Testis (tissue), 5 donors: ENCODE results near the gene OR52E2. TPM values are rescaled to one million over a fixed set of nuclear protein-coding genes. Genes with fewer than 3 reads are reported as not detected.

Source experiments
- DNase-seq: peaks from one replicate; pipeline ENCODE4 v3.0.0-alpha.2; 2019
- H3K27ac ChIP-seq, 2 donors: fragments of 200-600 bp; sonication (generic); one replicate each; pipeline ENCODE4 v1.5.1; 2019
- H3K27me3 ChIP-seq: fragments of 200-600 bp; sonication (generic); one replicate; pipeline ENCODE4 v1.5.1; 2019
- H3K36me3 ChIP-seq: fragments of 200-600 bp; sonication (generic); one replicate; pipeline ENCODE4 v1.5.1; 2017; ENCODE audit warnings: low read depth; ENCODE audit errors: missing control alignments
- H3K4me1 ChIP-seq: fragments of 200-600 bp; sonication (generic); one replicate; pipeline ENCODE4 v1.5.1; 2019
- H3K4me3 ChIP-seq, 2 donors: fragments of 200-600 bp; sonication (generic); one replicate each; pipeline ENCODE4 v1.5.1; 2017 to 2019
- H3K9me3 ChIP-seq: fragments of 200-600 bp; sonication (generic); one replicate; pipeline ENCODE4 v1.5.1; 2017
- CTCF ChIP-seq, 3 experiments: fragments of 450-650 bp in 2 of 3; fragments of 200-600 bp in 1 of 3; sonication (generic) in 1 of 3; IDR thresholded peaks; one replicate each; pipeline ENCODE4 v1.5.1; 2016 to 2019; ENCODE audit warnings: antibody characterized with exemption in 3 of 3, mild to moderate bottlenecking in 2 of 3, moderate library complexity in 1 of 3
- POLR2A ChIP-seq: fragments of 450-650 bp; IDR thresholded peaks from one replicate; pipeline ENCODE4 v1.6.1; 2017; ENCODE audit warnings: antibody characterized with exemption, mild to moderate bottlenecking, moderate library complexity
- WGBS, 2 donors: methylation state at CpG; one replicate each; pipeline ENCODE4 v1.1.5; 2018; 5-methylcytosine and 5-hydroxymethylcytosine counted together
- intact Hi-C: fragments of 100-400 bp; cut with DNase I; formaldehyde crosslinking; loops from one replicate; pipeline ENCODE4 v1.15.1; 2023; ENCODE audit warnings: low total_unique reads
- long read RNA-seq, 2 donors: transcript quantifications; one replicate each; lab custom pipeline, GENCODE V29; 2026
- polyA plus RNA-seq: library from polyadenylated mRNA; stranded (reverse); fragments of 350-450 nt; fragmentation: Illumina TruSeq; extraction: RNeasy Lipid Tissue Mini Kit (QIAGEN cat#74804); gene quantifications from one replicate; pipeline ENCODE4 v1.2.3, GENCODE V29; 2014; ENCODE audit warnings: low read depth, low replicate concordance; ENCODE audit not compliant: insufficient read depth
- total RNA-seq, 2 donors: library from RNA; depleted of rRNA; stranded (reverse); fragments of >200 nt; gene quantifications; one replicate each; pipeline ENCODE4 v1.2.3, GENCODE V29; 2016

OR52E2 gene
- total RNA-seq (under 1 TPM in 1 of 2 donors, not detected in 1; 0.37 TPM), polyA plus RNA-seq (not detected)
- long read RNA-seq, donor 1, result 0 reads
- long read RNA-seq, donor 2, result 0 reads

DNA sequence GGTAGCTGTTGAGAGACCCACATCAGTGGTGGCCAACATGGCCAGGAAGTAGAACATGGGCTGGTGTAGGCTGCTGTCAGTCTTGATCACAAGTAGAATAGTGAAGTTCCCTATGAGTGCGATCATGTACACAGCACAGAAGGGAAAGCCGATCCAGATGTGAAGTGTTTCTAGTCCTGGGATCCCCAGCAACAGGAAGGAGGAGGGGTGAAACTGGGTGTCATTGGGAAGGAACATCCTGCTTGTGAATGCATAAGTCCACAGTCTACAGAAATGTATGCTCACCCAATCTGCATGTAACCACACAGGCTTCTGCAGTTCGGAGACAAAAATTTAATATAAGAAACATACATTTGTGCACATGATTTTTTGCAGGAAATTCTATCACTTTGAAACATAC, at the start of gene OR52E2:
OR52E2 (minus strand) TSS at position 237 of the 400 bp plus-strand sequence; CDS start at position 237, 0 bp downstream.
- Histone ChIP-seq H3K27ac (no peak within 1 kb of the TSS), H3K4me1 (no peaks in the 10 kb centered on the region), H3K27me3 (no peaks in the 10 kb centered on the region), H3K9me3 (no peaks in the 10 kb centered on the region), H3K4me3 (no peak within 1 kb of the TSS), H3K36me3 (no peaks in the 10 kb centered on the region)
- TF ChIP-seq POLR2A, result no peak
- no peak for DNase-seq
- 78 to 92% methylated on average over 3 of the region's 3 CpGs for WGBS, 2 donors
- intact Hi-C loops, result no loop called here

DNA sequence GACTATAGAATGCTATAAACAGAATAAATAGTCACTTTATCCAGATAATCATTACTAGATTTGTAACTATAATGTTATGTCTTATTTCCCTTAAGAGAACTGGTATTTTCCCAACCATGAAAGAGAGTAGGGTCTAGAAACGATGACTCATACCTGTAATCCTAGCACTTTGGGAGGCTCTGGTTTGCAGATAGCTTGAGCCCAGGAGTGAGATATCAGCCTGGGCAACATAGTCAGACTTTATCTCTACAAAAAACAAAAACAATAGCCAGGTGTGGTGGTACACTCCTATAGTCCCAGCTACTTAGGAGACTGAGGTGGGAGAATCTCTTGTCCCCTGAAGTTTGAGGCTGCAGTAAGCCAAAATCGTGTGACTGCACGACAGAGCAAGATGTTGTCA, 47.9 kb upstream of the OR52E2 start:
- H3K36me3 ChIP-seq, result no peaks in the 10 kb centered on the region
- intact Hi-C loops, result no loop called here

GRCh38 chr11:5103066-5103465, 43.6 kb upstream of the OR52E2 start:
- H3K4me1 ChIP-seq, result no peaks in the 10 kb centered on the region
- H3K9me3 ChIP-seq, result no peaks in the 10 kb centered on the region
- DNase-seq, result no peak
- no peaks in the 10 kb centered on the region for H3K36me3 ChIP-seq
- H3K4me3 ChIP-seq, result no peak overlapping the region
- TF ChIP-seq CTCF (IDR thresholded peaks at IDR 0.05), result no peak
- no peak for TF ChIP-seq POLR2A
- H3K27ac ChIP-seq, result no peak overlapping the region
- intact Hi-C loops, result no loop called here
- H3K27me3 ChIP-seq, result no peaks in the 10 kb centered on the region

More for the DNA sequence above, 47.9 kb upstream of the OR52E2 start:
- Histone ChIP-seq H3K9me3 (no peaks in the 10 kb centered on the region), H3K27ac (no peak overlapping the region), H3K27me3 (no peaks in the 10 kb centered on the region), H3K4me3 (no peak overlapping the region), H3K4me1 (no peaks in the 10 kb centered on the region)
- TF ChIP-seq CTCF (IDR thresholded peaks at IDR 0.05) (no peak), POLR2A (no peak)
- 82 to 83% methylated on average over 3 of the region's 3 CpGs for WGBS, 2 donors
- no peak for DNase-seq

- TF ChIP-seq POLR2A, result no peak
- no peak for TF ChIP-seq CTCF (IDR thresholded peaks at IDR 0.05)
- no peaks in the 10 kb centered on the region for H3K9me3 ChIP-seq
- H3K4me3 ChIP-seq, result no peak overlapping the region
- H3K27me3 ChIP-seq, result no peaks in the 10 kb centered on the region
- intact Hi-C loops, result no loop called here
- no peaks in the 10 kb centered on the region for H3K36me3 ChIP-seq
- no peak overlapping the region for H3K27ac ChIP-seq
- H3K4me1 ChIP-seq, result no peaks in the 10 kb centered on the region
- WGBS, 2 donors, result 54% methylated on average over 2 of the region's 2 CpGs
- DNase-seq, result no peak
These were observed 42.8 kb upstream of the OR52E2 start for GRCh38 chr11:5102246-5102645.

- 87 to 90% methylated on average over 2 of the region's 2 CpGs for WGBS, 2 donors
- TF ChIP-seq POLR2A (no peak), CTCF (IDR thresholded peaks at IDR 0.05) (no peak)
- no peaks in the 10 kb centered on the region for H3K4me1 ChIP-seq
- DNase-seq, result no peak
- H3K9me3 ChIP-seq, result no peaks in the 10 kb centered on the region
- intact Hi-C loops, result no loop called here
- H3K36me3 ChIP-seq, result no peaks in the 10 kb centered on the region
- no peak overlapping the region for H3K4me3 ChIP-seq
- no peak overlapping the region for H3K27ac ChIP-seq
- no peaks in the 10 kb centered on the region for H3K27me3 ChIP-seq
These were observed 36.6 kb upstream of the OR52E2 start for GRCh38 chr11:5096011-5096410.
